K562 (cell line): ENCODE results near the gene MCM5.

ENCODE experiments used
- CSDE1 ChIP-seq, 2 experiments: fragments of 450-650 bp; IDR thresholded peaks; 2 replicates each; pipeline ENCODE4 v1.6.1; 2016; ENCODE audit warnings: mild to moderate bottlenecking in 1 of 2
- CTCF ChIP-seq, 3 experiments: IDR thresholded peaks in 2 of 3; conservative IDR thresholded peaks in 1 of 3; 2 replicates each; pipeline ENCODE4 v1.5.1; 2011 to 2012; ENCODE audit warnings: low read length in 3 of 3, mild to moderate bottlenecking in 3 of 3, control low read depth in 2 of 3, improper control_type of control experiment in 1 of 3, inconsistent platforms in 1 of 3, low read depth in 1 of 3, mixed read lengths in 1 of 3, moderate library complexity in 1 of 3; ENCODE audit not compliant: insufficient read depth in 2 of 3
- FOXA1 ChIP-seq: fragments of 450-650 bp; IDR thresholded peaks from 2 replicates; pipeline ENCODE4 v1.6.1; 2016; ENCODE audit warnings: mild to moderate bottlenecking, borderline replicate concordance
- JUNB ChIP-seq: fragments of 450-650 bp; formaldehyde crosslinking; conservative IDR thresholded peaks from 2 replicates; pipeline ENCODE4 v1.4.0; 2020; ENCODE audit warnings: mild to moderate bottlenecking
- NFYB ChIP-seq: IDR thresholded peaks from 2 replicates; pipeline ENCODE4 v1.6.1; 2011; ENCODE audit warnings: mild to moderate bottlenecking, moderate library complexity; ENCODE audit not compliant: insufficient read length; ENCODE audit errors: extremely low read depth
- TF ChIP-seq, protein P1 (sequence below): fragments of 250-450 bp; sonication (Bioruptor Pico); IDR thresholded peaks from 2 replicates; pipeline ENCODE4 v1.5.0; 2021

DNA sequence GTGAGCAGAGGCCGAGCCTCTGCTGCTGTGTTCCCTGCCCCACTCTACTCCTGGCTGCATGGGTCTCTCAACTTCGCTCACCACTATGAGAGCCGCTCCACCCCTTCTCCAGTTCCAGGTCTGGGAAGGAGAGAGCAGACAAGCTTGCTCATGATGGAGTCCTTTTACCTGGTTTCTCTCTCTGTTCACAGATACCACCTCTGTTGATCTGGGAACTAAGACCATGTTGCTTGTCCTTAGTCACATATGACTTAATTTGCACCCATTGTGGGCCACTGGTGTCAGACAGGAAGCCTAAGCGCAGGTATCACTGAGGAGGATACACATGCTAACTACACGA is 26.8 kb downstream of the MCM5 start:
- TF ChIP-seq CSDE1 (IDR thresholded peaks at IDR 0.05) (no peak), JUNB (no peak), NFYB (no peak), CTCF (IDR thresholded peaks at IDR 0.05 in 2 of 3, conservative IDR thresholded peaks at IDR 0.05 in 1 of 3; ENCODE audit: insufficient read depth in 2 of 3, low read depth in 1 of 3, low read length in 3 of 3) (no peak), FOXA1 (no peak)
- TF ChIP-seq, protein P1, sequence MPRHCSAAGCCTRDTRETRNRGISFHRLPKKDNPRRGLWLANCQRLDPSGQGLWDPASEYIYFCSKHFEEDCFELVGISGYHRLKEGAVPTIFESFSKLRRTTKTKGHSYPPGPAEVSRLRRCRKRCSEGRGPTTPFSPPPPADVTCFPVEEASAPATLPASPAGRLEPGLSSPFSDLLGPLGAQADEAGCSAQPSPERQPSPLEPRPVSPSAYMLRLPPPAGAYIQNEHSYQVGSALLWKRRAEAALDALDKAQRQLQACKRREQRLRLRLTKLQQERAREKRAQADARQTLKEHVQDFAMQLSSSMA (CRISPR knock-in tag), result no peak
